ENCODE results near the gene TRAF7. TPM values are rescaled to one million over a fixed set of nuclear protein-coding genes. Genes with fewer than 3 reads are reported as not detected.
"Not testable (repeated sequence)": the region's sequence is repeated elsewhere in the genome, so short reads cannot be mapped to it uniquely, and the experiment has no call there.

The TRAF7 gene
- total RNA-seq, 1 donor from 2014 or later, result 83.9 TPM

GRCh38 chr16:2124377-2124693, 31.2 kb upstream of the TRAF7 start:
- not testable (repeated sequence) for H3K4me3 ChIP-seq (ENCODE audit: low read depth, low read length); DNase-seq (ENCODE audit: low read depth); H3K36me3 ChIP-seq (ENCODE audit: control insufficient read depth, insufficient read depth, low read length); H3K27me3 ChIP-seq (ENCODE audit: control insufficient read depth, insufficient read depth, low read length)

- peak overlapping the region; percentile 22 for H3K4me3 ChIP-seq (ENCODE audit: low read depth, low read length)
- not testable (repeated sequence) for H3K27me3 ChIP-seq (ENCODE audit: control insufficient read depth, insufficient read depth, low read length); DNase-seq (ENCODE audit: low read depth); H3K36me3 ChIP-seq (ENCODE audit: control insufficient read depth, insufficient read depth, low read length)
Observed at GRCh38 chr16:2124694-2125444, 30.7 kb upstream of the TRAF7 start.

- not testable (repeated sequence) for H3K36me3 ChIP-seq (ENCODE audit: control insufficient read depth, insufficient read depth, low read length); H3K27me3 ChIP-seq (ENCODE audit: control insufficient read depth, insufficient read depth, low read length); DNase-seq (ENCODE audit: low read depth); H3K4me3 ChIP-seq (ENCODE audit: low read depth, low read length)
Observed at GRCh38 chr16:2125609-2126008, 30.0 kb upstream of the TRAF7 start.

- H3K4me3 ChIP-seq (ENCODE audit: low read depth, low read length); H3K27me3 ChIP-seq (ENCODE audit: control insufficient read depth, insufficient read depth, low read length); DNase-seq (ENCODE audit: low read depth); H3K36me3 ChIP-seq (ENCODE audit: control insufficient read depth, insufficient read depth, low read length): not testable (repeated sequence)
Observed at GRCh38 chr16:2126161-2126743, 29.3 kb upstream of the TRAF7 start.

GRCh38 chr16:2126928-2127556, 28.5 kb upstream of the TRAF7 start:
- not testable (repeated sequence) for H3K4me3 ChIP-seq (ENCODE audit: low read depth, low read length); H3K36me3 ChIP-seq (ENCODE audit: control insufficient read depth, insufficient read depth, low read length); H3K27me3 ChIP-seq (ENCODE audit: control insufficient read depth, insufficient read depth, low read length); DNase-seq (ENCODE audit: low read depth)

- H3K27me3 ChIP-seq (ENCODE audit: control insufficient read depth, insufficient read depth, low read length); H3K36me3 ChIP-seq (ENCODE audit: control insufficient read depth, insufficient read depth, low read length); H3K4me3 ChIP-seq (ENCODE audit: low read depth, low read length); DNase-seq (ENCODE audit: low read depth): not testable (repeated sequence)
Observed at GRCh38 chr16:2127630-2128280, 27.8 kb upstream of the TRAF7 start.

- not testable (repeated sequence) for H3K27me3 ChIP-seq (ENCODE audit: control insufficient read depth, insufficient read depth, low read length); H3K4me3 ChIP-seq (ENCODE audit: low read depth, low read length); DNase-seq (ENCODE audit: low read depth); H3K36me3 ChIP-seq (ENCODE audit: control insufficient read depth, insufficient read depth, low read length)
Observed at GRCh38 chr16:2129251-2129650, 26.3 kb upstream of the TRAF7 start.

- not testable (repeated sequence) for H3K36me3 ChIP-seq (ENCODE audit: control insufficient read depth, insufficient read depth, low read length); H3K27me3 ChIP-seq (ENCODE audit: control insufficient read depth, insufficient read depth, low read length); DNase-seq (ENCODE audit: low read depth); H3K4me3 ChIP-seq (ENCODE audit: low read depth, low read length)
Observed at GRCh38 chr16:2129890-2130447, 25.6 kb upstream of the TRAF7 start.

GRCh38 chr16:2133797-2134196, 21.8 kb upstream of the TRAF7 start:
- H3K27me3 ChIP-seq (ENCODE audit: control insufficient read depth, insufficient read depth, low read length); H3K36me3 ChIP-seq (ENCODE audit: control insufficient read depth, insufficient read depth, low read length); DNase-seq (ENCODE audit: low read depth); H3K4me3 ChIP-seq (ENCODE audit: low read depth, low read length): not testable (repeated sequence)

GRCh38 chr16:2135071-2135470, 20.5 kb upstream of the TRAF7 start:
- H3K4me3 ChIP-seq (ENCODE audit: low read depth, low read length), result peak overlapping the region; percentile 45
- not testable (repeated sequence) for DNase-seq (ENCODE audit: low read depth); H3K36me3 ChIP-seq (ENCODE audit: control insufficient read depth, insufficient read depth, low read length); H3K27me3 ChIP-seq (ENCODE audit: control insufficient read depth, insufficient read depth, low read length)

GRCh38 chr16:2135770-2136490, 19.7 kb upstream of the TRAF7 start, which contains the start of gene PKD1:
Gene PKD1, minus strand, starts transcription at chr16:2135898. Its CDS starts 209 bp downstream, at chr16:2135689.
- peak within 1 kb of the TSS; percentile 45 for H3K4me3 ChIP-seq (ENCODE audit: low read depth, low read length)
- H3K36me3 ChIP-seq (ENCODE audit: control insufficient read depth, insufficient read depth, low read length); H3K27me3 ChIP-seq (ENCODE audit: control insufficient read depth, insufficient read depth, low read length): not testable (repeated sequence)
- DNase-seq (ENCODE audit: low read depth), result peak; percentile 63

Data from kidney epithelial cell (primary cell).